Mucosa of stomach (tissue), 1 donor: ENCODE results near the gene ANAPC15.
A peak's percentile ranks its signal among the peaks of the same experiment; 100 is the strongest.

Experiments used
- H3K27me3 ChIP-seq: one replicate; pipeline ENCODE4 v1.7.0; 2013; ENCODE audit warnings: mild to moderate bottlenecking, low read length; ENCODE audit not compliant: control insufficient read depth, insufficient read depth
- H3K36me3 ChIP-seq: one replicate; pipeline ENCODE4 v1.7.0; 2013; ENCODE audit warnings: low read length; ENCODE audit not compliant: control insufficient read depth, insufficient read depth
- H3K4me1 ChIP-seq: one replicate; pipeline ENCODE4 v1.7.0; 2013; ENCODE audit warnings: mild to moderate bottlenecking, low read length; ENCODE audit not compliant: control insufficient read depth, insufficient read depth
- H3K4me3 ChIP-seq: one replicate; pipeline ENCODE4 v1.7.0; 2013; ENCODE audit warnings: low read length
- H3K9ac ChIP-seq: one replicate; pipeline ENCODE4 v1.7.0; 2013; ENCODE audit warnings: mild to moderate bottlenecking, low read length, moderate library complexity
- H3K9me3 ChIP-seq: one replicate; pipeline ENCODE4 v1.7.0; 2013; ENCODE audit warnings: mild to moderate bottlenecking, low read length, moderate library complexity; ENCODE audit not compliant: control insufficient read depth
- donor health status: Pancreatic carcinoma.

The ANAPC15 gene

DNA sequence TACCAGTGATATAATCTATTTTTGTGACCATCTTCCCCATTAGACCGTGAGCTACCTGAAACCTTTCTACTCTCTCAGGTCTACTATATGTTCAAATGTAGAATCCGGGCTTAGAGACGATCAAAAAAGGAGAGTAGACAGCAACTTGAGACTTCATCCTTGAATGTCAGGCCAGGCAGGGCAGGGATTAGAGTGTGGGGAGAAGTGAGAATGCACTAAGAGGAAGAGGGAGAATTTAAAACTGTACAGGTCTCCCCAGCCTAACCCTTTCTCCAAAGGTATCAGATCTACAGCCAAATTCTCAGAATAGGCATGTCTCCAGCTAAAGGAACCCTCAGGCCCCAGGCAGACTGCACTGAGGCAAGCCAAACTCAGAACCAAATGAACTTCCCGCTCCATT lies 10.3 kb downstream of the ANAPC15 start:
- H3K9ac ChIP-seq, result peak overlapping the region; percentile 87

GRCh38 chr11:72100462-72100861 lies 12.0 kb downstream of the ANAPC15 start:
- no peak overlapping the region for H3K4me3 ChIP-seq
- peaks cover 22% of the 10 kb centered on the region for H3K4me1 ChIP-seq
- H3K27me3 ChIP-seq, result no peaks in the 10 kb centered on the region
- no peak overlapping the region for H3K9ac ChIP-seq
- no peaks in the 10 kb centered on the region for H3K9me3 ChIP-seq
- H3K36me3 ChIP-seq, result peaks cover 11% of the 10 kb centered on the region

More for the DNA sequence above, 10.3 kb downstream of the ANAPC15 start:
- Histone ChIP-seq H3K27me3 (no peaks in the 10 kb centered on the region), H3K4me1 (peaks cover 22% of the 10 kb centered on the region), H3K4me3 (peak overlapping the region; percentile 71), H3K9me3 (no peaks in the 10 kb centered on the region), H3K36me3 (peaks cover 11% of the 10 kb centered on the region)

DNA sequence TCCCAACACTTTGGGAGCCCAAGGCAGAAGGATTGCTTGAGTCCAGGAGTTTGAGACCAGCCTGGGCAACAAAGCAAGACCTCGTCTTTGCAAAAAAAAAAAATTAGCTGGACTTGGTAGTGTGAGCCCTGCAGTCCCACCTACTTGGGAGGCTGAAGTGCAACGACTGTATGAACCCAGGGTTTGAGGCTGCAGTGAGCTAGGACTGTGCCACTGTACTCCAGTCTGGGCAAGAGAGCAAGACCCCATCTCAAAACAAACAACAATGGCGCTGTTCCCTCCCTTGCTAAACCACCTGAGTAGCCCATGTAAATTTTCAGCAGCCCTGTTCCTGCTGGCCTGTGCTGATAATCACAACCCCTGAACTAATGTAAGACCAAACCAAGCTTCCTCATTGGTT lies 12.5 kb downstream of the ANAPC15 start:
- H3K9ac ChIP-seq, result peak overlapping the region; percentile 2
- peaks cover 11% of the 10 kb centered on the region for H3K36me3 ChIP-seq
- no peaks in the 10 kb centered on the region for H3K9me3 ChIP-seq
- H3K27me3 ChIP-seq, result no peaks in the 10 kb centered on the region
- peaks cover 22% of the 10 kb centered on the region for H3K4me1 ChIP-seq
- no peak overlapping the region for H3K4me3 ChIP-seq

- Histone ChIP-seq H3K4me3 (no peak overlapping the region), H3K27me3 (no peaks in the 10 kb centered on the region), H3K9me3 (no peaks in the 10 kb centered on the region), H3K4me1 (peaks cover 20% of the 10 kb centered on the region), H3K36me3 (peaks cover 14% of the 10 kb centered on the region), H3K9ac (no peak overlapping the region)
Measured at GRCh38 chr11:72098741-72099140, 13.8 kb downstream of the ANAPC15 start.

DNA sequence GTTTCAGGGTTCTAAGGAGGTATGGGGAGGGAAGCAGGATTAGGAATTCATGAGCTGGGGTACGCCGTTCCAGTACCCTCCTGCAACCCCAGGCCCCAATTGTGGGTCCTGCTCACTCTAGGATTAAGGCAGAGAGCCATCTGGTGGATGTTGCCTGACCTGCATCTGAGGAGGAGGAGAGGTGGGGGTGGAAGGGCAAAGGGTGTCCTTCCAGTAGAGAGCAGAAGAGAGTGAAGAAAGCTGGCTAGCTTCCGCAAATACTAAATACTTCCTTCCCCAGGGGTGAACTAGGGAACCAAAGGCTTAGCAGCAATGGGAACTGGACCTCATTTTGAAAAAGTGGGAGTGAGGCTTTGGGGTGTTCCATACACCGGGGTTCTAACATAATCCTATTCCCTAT lies 21.2 kb downstream of the ANAPC15 start:
- Histone ChIP-seq H3K9ac (peak overlapping the region; percentile 28), H3K4me3 (no peak overlapping the region), H3K9me3 (no peaks in the 10 kb centered on the region), H3K36me3 (peaks cover 4% of the 10 kb centered on the region), H3K27me3 (no peaks in the 10 kb centered on the region), H3K4me1 (peaks cover 9% of the 10 kb centered on the region)

DNA sequence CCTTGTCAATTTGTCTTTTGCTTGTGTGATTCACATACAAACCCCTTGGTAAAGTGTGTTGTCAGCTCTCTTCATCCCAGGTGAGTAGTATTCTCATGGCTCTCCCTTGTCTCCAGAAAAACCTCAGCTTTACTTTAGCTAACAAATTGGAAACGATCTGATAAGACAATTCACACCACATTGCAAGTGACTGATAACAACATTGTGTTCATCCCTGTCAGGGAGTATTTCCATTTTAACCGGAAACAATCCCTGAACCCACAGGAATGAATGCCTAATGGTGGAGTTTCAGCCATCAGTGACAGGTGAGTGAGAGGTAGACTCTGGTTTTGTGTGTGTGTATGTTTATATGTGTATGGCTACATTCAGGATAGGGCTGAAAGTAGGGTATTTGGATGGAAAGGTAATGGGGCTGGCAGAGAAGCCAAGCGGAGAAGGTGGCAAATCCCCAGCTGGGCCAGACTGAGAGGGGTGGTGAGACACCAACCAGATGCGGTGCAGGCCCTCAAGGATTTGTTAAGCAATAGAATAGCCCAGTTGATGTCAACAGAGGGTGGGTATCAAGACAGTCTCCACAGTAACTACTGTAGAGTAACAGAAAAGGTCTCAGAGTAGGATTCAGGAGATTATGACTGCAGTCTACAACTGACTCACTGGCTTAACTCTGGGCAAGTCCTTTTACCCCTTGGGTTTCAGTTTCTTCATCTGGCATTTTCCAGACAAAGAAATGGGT lies 24.3 kb downstream of the ANAPC15 start:
- Histone ChIP-seq H3K27me3 (no peaks in the 10 kb centered on the region), H3K36me3 (no peaks in the 10 kb centered on the region), H3K4me1 (peaks cover 9% of the 10 kb centered on the region), H3K4me3 (no peak overlapping the region), H3K9me3 (no peaks in the 10 kb centered on the region), H3K9ac (no peak overlapping the region)

- Histone ChIP-seq H3K9ac (no peak overlapping the region), H3K36me3 (no peaks in the 10 kb centered on the region), H3K9me3 (no peaks in the 10 kb centered on the region), H3K4me1 (peaks cover 15% of the 10 kb centered on the region), H3K4me3 (no peak overlapping the region), H3K27me3 (no peaks in the 10 kb centered on the region)
Measured at GRCh38 chr11:72085621-72086351, 26.7 kb downstream of the ANAPC15 start.

GRCh38 chr11:72084965-72085364 lies 27.5 kb downstream of the ANAPC15 start:
- Histone ChIP-seq H3K27me3 (no peaks in the 10 kb centered on the region), H3K4me1 (peaks cover 15% of the 10 kb centered on the region), H3K9ac (no peak overlapping the region), H3K9me3 (no peaks in the 10 kb centered on the region), H3K36me3 (no peaks in the 10 kb centered on the region), H3K4me3 (no peak overlapping the region)

- Histone ChIP-seq H3K4me1 (peaks cover 15% of the 10 kb centered on the region), H3K9ac (no peak overlapping the region), H3K27me3 (no peaks in the 10 kb centered on the region), H3K9me3 (no peaks in the 10 kb centered on the region), H3K4me3 (no peak overlapping the region), H3K36me3 (no peaks in the 10 kb centered on the region)
Measured at GRCh38 chr11:72084076-72084475, 28.4 kb downstream of the ANAPC15 start.

GRCh38 chr11:72083414-72083813 lies 29.1 kb downstream of the ANAPC15 start:
- Histone ChIP-seq H3K36me3 (no peaks in the 10 kb centered on the region), H3K4me3 (no peak overlapping the region), H3K9ac (no peak overlapping the region), H3K27me3 (no peaks in the 10 kb centered on the region), H3K4me1 (peaks cover 15% of the 10 kb centered on the region), H3K9me3 (no peaks in the 10 kb centered on the region)

DNA sequence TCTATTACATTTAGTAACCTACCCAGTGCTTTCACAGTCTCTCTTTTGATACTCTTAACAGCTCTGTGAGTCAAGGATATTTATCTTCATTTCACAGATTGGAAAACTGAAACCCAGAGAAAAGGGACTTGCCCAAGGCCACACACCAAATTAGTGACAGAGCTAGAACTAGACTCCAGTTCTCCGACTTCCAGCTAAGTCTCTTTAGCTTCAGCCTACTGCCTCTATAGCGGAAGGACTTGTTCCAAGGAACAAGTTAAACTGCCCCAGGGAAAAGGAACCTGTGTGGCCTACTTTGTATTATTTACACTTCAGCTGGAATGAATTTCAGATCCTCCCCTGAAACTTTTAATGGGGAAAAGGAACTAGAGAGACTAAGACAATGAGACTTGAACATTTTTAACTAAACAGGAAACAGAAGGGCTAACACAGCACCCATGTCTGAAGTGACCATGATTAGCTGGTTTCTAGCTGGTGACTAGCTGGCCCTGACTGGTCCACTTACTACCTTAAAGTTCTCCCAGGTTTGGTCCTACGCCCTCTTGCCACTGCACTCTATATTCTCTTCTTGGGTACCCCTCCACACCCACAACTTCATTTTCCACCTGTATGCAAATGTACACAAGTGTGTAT lies 30.6 kb downstream of the ANAPC15 start:
- no peaks in the 10 kb centered on the region for H3K9me3 ChIP-seq
- H3K4me3 ChIP-seq, result no peak overlapping the region
- H3K4me1 ChIP-seq, result peaks cover 15% of the 10 kb centered on the region
- peak overlapping the region; percentile 5 for H3K9ac ChIP-seq
- H3K36me3 ChIP-seq, result no peaks in the 10 kb centered on the region
- H3K27me3 ChIP-seq, result no peaks in the 10 kb centered on the region

- Histone ChIP-seq H3K4me1 (peaks cover 15% of the 10 kb centered on the region), H3K4me3 (peak overlapping the region; percentile 86), H3K9ac (peak overlapping the region; percentile 81), H3K36me3 (no peaks in the 10 kb centered on the region), H3K9me3 (no peaks in the 10 kb centered on the region), H3K27me3 (no peaks in the 10 kb centered on the region)
Measured at GRCh38 chr11:72081184-72081644, 31.3 kb downstream of the ANAPC15 start.
